ENCODE data around the gene GOT1.
A peak's percentile ranks its signal among the peaks of the same experiment; 100 is the strongest.

- peak; percentile 61 to 82 for TF ChIP-seq CTCF (conservative IDR thresholded peaks at IDR 0.05; ENCODE audit: low read depth in 2 of 2)
- no peak for TF ChIP-seq EZH2phosphoT487 (IDR thresholded peaks at IDR 0.05; ENCODE audit: unreplicated experiment)
- no peak for TF ChIP-seq JUNB (IDR thresholded peaks at IDR 0.05; ENCODE audit: unreplicated experiment)
- TF ChIP-seq POLR2AphosphoS5 (IDR thresholded peaks at IDR 0.05; ENCODE audit: low read depth): no peak
- no peak for TF ChIP-seq EZH2 (IDR thresholded peaks at IDR 0.05; ENCODE audit: low read depth, unreplicated experiment)
- no peak for TF ChIP-seq REST (IDR thresholded peaks at IDR 0.05; ENCODE audit: unreplicated experiment)
- TF ChIP-seq STAT1 (IDR thresholded peaks at IDR 0.05; ENCODE audit: unreplicated experiment): no peak
- TF ChIP-seq ETS1 (IDR thresholded peaks at IDR 0.05): no peak
- no peak for TF ChIP-seq NANOG (IDR thresholded peaks at IDR 0.05; ENCODE audit: borderline replicate concordance)
- TF ChIP-seq ZNF114 (CRISPR knock-in tag; IDR thresholded peaks at IDR 0.05): no peak
- TF ChIP-seq CREB1 (CRISPR knock-in tag; IDR thresholded peaks at IDR 0.05; ENCODE audit: low read depth): no peak
- TF ChIP-seq ZNF331 (CRISPR knock-in tag; IDR thresholded peaks at IDR 0.05; ENCODE audit: low read depth): no peak
These were observed 5.7 kb upstream of the GOT1 start for GRCh38 chr10:99435986-99436638.
